Endothelial cell of hepatic sinusoid (primary cell): ENCODE data around the gene UTP25.

ENCODE experiments used
- in situ Hi-C: cut with HindIII; loops from 2 replicates; pipeline ENCODE4 v1.10.0; 2017; ENCODE audit warnings: low sequenced_read_pairs

Gene UTP25

DNA sequence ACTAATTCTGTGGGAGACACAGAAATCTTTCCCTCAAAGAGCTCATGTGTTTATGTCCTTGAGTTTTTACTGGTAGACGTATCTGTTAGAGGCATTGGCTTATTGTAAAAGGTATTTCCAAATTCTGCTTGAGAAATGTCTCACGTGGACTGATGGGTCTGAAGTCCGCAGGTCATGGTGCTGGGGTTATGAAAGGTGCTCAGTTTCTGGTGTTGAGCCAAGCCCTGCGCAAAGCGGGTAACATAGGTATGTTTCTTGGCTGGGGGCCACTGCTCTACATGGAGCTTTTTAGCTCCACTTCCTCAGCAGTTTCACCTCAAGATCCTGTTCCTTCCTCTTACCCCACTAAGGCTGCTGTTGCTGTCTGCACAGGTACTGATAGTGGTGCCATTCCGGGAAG lies 10.8 kb downstream of the UTP25 start:
- in situ Hi-C loops = loop anchor here (25.0 kb wide), 1 partner anchor 399 kb away; the partner anchor contains the start of gene SERTAD4

DNA sequence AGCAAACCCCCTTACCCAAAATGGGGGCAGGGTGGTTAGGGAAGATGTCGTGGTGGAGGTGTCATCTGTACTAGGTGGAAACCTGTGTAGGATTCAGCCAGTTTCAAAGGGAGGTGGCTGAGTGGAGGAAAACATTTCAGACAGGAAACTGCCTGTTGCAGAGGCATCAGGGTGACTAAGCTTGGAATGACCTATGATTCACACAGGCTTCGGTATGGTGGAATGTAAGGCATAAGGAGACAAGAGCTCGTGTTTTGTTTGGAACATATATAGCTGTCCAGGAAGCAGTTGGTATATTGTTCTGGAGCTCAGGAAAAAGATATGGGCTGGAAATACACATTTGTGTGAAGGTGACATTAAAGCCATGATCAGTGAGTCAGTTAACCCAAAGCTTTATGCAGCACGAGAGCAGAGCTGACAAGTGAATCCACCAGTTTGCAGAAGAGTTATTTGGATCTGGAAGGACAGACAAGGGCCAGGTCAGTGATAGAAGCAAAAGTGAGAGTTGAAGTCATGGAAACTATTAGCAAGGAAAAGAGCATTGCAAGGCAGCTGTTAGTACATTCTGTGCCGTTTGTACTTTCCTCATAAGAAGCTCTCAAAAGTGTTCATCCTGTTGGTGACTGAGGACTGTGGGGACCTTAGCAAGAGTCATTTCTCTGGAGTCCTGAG lies 12.2 kb downstream of the UTP25 start:
- in situ Hi-C loops = loop anchor here (25.0 kb wide), 1 partner anchor 397 kb away; the partner anchor contains the start of gene SERTAD4

- in situ Hi-C loops = loop anchor here (25.0 kb wide), 1 partner anchor 397 kb away; the partner anchor contains the start of gene SERTAD4
Observed at GRCh38 chr1:209840611-209841010, 12.8 kb downstream of the UTP25 start.

DNA sequence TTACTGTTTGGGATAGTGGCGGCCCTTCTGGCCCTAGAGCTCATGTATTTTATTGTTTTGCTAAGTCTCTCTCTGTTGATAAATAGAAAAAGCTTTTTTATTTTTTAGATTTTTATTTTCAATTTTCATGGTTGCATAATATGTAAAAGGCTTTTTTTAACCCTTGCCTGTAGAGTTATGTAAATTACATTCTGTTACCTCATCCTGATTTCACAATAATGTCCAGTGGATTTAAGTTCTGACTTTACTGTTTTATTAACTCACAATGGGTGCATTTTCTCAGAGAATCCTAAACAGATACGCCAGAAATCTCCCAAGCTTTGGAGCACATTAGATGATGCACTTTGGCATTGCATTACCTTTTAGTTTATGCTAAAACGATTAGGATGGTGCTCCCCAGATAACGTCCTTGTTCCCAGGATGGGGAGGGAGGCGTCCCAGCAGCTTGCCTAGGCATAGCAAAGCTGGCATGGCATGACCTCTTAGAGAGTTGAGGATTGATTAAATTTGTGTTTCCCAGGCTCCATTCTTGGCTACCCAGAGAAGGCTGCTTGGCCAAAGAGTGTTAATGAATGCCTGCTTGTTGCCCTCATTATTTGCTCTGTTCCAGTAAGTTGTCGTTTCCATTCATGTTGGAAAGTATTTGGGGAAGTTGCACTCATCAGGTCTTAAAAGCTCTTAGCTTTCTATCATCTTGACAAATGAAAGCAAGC lies 17.1 kb downstream of the UTP25 start:
- in situ Hi-C loops = loop anchor here (25.0 kb wide), 1 partner anchor 392 kb away; the partner anchor contains the start of gene SERTAD4

DNA sequence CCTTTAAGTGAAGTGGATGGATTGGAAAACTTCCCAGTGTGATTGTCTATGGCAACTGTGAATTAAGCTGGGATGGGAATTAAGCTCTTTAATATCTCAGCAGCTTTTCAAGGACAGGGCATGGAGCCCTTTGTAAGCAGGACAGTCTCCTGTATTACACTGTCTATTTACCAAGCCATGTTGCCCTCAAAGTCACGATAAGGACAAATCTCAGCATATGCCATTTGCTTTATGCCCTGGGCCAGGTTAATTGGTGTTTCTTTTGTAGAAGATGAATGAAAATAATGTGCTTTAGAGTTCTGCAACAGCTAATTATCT lies 17.6 kb downstream of the UTP25 start:
- in situ Hi-C loops = loop anchor here (25.0 kb wide), 1 partner anchor 392 kb away; the partner anchor contains the start of gene SERTAD4

DNA sequence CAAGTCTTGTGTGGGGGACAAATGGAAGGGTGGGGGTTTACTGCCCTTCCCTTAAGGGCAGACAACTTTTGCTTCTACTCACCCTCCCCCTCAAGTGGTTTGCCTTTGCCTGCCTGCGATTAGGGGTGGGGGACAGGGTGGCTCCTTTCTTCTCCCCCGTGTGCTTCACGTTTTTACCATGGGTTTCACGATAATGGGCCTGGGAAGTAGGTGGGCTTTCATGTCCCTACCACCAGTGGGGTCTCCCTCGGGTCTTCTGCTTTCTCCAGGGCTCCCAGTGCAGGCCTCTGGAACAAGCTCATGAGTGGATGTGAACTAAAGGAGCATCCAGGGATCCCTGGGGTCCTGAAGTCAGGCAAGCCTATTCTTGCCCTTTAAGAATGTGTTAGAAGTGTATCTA lies 21.6 kb downstream of the UTP25 start:
- in situ Hi-C loops = loop anchor here (25.0 kb wide), 1 partner anchor 388 kb away; the partner anchor contains the start of gene SERTAD4

DNA sequence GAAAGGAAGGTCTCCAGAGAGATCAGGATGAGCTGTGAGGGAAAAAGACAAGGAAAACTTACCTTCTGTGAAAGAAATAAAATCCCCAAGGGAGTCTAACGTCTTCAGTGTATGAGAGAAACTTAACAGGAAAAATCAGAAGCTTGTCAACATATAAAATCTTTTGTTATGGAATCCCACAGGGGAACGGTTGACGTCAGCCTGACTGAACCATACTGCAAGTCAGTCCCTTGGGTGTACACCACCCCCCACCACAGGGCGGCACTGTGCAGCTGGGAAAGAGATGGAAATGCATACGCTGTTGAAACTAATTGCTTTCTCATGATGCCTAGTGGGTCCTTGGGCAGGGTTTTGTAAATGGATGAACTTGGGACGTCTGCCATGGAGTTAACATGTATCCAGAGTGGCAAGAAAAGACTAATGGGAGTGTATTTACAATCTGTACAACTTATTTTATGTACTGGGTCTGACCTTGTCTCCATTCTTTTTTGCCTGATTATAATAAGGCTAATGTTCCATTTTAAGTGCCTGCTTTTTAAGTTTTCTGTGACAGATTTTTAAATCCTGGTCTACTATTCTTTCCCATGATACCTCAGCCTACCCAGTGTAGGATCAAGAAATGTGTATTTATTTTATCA lies 22.7 kb downstream of the UTP25 start:
- in situ Hi-C loops = loop anchor here (5.0 kb wide), 2 partner anchors 87 to 137 kb away; partner anchors contain the start of gene SYT14

DNA sequence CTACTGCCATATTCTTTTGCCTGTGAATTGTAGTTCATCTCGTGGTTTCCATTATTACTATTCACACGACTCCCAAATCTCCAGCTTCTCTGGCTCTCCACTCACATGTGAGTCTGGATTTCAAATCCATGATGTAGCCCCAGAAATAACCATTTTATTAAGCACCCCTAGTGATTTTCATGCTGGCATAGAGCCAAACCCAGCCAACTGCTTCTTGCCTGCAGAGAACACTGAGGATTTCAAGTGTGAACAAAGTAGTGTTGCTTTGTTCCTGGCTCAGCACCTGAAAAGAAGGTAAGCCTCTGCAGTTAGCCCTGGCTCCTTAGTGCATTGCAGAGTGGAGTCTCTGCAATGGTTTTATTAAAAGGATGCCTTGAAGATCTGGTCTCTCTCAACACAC lies 25.9 kb downstream of the UTP25 start:
- in situ Hi-C loops = loop anchor here (5.0 kb wide), 2 partner anchors 84 to 134 kb away; partner anchors contain the start of gene SYT14

GRCh38 chr1:209854196-209854595 lies 26.4 kb downstream of the UTP25 start:
- in situ Hi-C loops = loop anchor here (5.0 kb wide), 2 partner anchors 83 to 133 kb away; partner anchors contain the start of gene SYT14

- in situ Hi-C loops = no loop called here
Observed at GRCh38 chr1:209855006-209855405, 27.2 kb downstream of the UTP25 start.

- in situ Hi-C loops = no loop called here
Observed at GRCh38 chr1:209855623-209856022, 27.9 kb downstream of the UTP25 start.

DNA sequence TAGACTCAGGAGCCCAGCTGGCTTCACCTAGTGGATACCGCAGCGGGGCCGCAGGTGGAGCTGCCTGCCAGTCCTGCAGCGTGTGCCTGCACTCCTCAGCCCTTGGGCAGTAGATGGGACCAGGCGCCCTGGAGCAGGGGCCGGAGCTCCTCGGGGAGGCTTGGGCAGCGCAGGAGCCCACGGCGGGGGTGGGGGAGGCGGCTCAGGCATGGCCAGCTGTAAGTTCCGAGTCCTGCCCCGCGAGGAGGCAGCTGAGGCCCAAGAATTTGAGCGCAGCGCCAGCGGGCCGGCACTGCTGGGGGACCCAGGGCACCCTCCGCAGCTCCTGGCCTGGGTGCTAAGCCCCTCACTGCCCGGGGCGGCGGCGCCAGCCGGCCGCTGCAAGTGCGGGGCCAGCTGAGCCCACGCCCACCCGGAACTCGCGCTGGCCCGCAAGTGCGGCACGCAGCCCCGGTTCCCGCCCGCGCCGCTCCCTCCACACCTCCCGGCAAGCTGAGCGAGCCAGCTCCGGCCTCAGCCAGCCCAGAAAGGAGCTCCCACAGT lies 30.9 kb downstream of the UTP25 start:
- in situ Hi-C loops = no loop called here

DNA sequence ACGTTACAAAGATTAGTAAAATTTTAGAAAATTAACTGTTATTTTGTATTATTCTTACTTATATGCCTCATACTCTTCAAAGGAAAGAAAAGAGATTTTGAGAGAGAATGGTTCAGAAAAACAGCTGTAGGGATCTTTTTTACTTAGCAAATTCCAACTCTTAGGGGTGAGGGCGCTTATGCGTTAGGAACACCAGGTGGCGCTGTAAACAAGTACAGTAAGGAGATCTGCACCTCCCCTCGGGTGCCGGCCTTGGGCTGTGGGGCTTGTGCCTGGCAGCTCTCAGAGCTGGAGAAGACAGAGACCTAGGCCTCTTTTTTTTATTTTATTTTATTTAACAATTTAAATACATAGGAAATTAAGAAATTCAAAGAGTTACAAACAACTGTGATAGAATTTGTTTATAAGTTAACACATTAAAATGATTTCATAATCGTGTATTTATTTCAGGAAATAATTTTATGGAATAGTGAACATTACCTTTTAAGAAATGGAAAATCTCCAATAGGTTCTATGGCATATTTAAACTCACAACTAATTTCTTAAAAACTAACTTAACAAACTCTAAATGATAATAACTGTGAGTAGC lies 32.6 kb downstream of the UTP25 start:
- in situ Hi-C loops = no loop called here

- in situ Hi-C loops = no loop called here
Observed at GRCh38 chr1:209861242-209861641, 33.5 kb downstream of the UTP25 start.

DNA sequence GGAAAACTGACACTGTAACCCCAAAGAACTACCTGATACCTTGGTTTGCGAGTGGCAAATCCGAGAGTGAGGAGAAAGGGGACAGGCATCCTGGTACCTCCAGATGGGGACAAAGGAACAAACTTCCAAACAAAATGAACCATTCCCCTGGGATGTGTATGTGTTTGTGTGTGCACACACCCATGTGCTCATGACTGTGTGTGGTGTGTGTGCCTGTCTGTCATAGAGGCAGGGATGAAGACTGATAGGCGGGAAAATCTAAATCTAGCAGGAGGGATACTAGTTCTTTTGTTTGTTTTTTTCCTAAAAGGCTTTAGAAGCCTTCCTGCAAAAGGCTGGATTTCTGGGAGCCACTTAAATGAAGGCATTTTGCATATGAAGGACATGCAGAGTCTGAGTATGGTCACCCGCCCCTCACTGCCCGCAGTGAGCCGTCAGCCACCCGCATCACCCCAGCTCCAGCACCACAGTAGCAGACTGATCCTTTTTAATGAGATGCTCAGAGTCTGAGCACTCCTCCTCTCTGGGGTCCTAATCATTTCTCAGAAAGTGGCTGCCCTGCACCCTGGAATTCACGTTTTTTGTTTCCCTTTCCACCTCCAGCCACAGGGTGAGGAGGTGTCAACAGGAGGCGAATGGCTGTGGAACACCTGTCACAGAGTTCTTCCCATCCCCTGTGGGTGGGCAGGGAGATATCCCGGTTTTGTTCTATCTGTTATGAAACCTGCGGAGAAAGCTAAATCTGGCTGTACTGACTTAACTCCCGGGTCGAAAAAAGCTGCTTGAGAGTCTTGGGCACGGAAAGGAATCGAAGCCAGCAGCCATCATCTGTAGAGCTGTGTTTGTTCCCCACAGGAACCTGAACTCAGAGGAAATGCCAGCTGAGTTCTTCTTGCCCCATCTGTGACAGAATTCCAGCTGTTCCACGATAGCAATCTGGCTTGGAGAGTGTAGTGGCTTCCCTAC lies 34.9 kb downstream of the UTP25 start:
- in situ Hi-C loops = no loop called here

GRCh38 chr1:209863766-209864485 lies 36.2 kb downstream of the UTP25 start:
- in situ Hi-C loops = no loop called here

GRCh38 chr1:209866201-209866600 lies 38.4 kb downstream of the UTP25 start:
- in situ Hi-C loops = no loop called here

GRCh38 chr1:209869291-209870149 lies 41.7 kb downstream of the UTP25 start:
- in situ Hi-C loops = no loop called here
